ENCODE results near the gene MTRF1. TPM values are rescaled to one million over a fixed set of nuclear protein-coding genes. Genes with fewer than 3 reads are reported as not detected.

MTRF1 gene
- total and polyA plus RNA-seq, 2 donors from 2014 or later = 11.3 to 11.8 TPM

DNA sequence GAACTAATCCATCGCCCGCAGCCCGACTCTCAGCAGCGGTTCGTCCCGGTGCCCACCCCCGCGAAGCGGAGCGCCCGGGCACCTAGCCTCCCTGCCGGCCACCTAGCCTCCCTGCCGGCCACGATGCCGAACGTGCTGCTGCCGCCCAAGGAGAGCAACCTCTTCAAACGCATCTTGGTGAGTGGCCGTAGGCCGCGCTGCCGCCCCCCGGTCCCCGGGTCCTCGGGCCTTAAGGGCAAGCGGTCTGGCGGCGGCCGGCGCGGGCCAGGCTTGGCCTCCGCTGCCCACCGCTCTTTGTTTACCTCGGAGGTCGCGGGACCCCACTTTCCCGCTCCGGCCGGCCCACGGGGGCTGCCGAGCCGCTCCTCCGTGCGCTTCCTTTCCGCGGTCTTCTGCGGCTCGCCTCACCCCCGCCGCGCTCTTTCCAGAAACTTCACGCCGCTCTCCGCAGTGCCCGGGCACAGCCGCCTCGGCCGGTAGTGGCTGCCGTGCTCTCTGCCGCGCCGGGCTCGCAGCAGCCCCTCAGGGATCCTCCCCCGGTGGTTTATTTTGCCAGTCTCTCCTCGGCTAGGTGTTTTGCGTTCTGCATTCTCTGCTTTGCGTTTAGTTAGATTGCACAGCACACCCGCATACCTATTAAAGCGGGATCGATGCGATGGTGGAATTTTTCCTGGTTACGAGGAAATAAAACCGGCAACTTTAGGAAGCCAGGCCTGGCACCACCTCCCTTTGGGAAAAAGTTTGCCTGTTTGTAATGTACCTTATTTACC lies 48.2 kb upstream of the MTRF1 start:
- Histone ChIP-seq H3K4me3 (ENCODE audit: low read length in 3 of 3) (peak overlapping the region; percentile 76 to 90 (median 88)), H3K9me3 (ENCODE audit: control insufficient read depth in 2 of 3, insufficient read depth in 1 of 3, low read length in 3 of 3) (no peaks in the 10 kb centered on the region), H3K9ac (ENCODE audit: low read length in 3 of 3) (peak overlapping the region; percentile 75 to 91 (median 90)), H3K36me3 (ENCODE audit: control insufficient read depth in 2 of 3, insufficient read depth in 3 of 3, low read length in 3 of 3) (no peaks in the 10 kb centered on the region), H3K27me3 (ENCODE audit: control insufficient read depth, insufficient read depth, low read length) (no peaks in the 10 kb centered on the region), H3K4me1 (ENCODE audit: control insufficient read depth in 2 of 3, insufficient read depth in 2 of 3, low read depth in 1 of 3, low read length in 3 of 3) (peaks cover 0 to 6% (median 0%) of the 10 kb centered on the region in 3 donors), H3K27ac (ENCODE audit: low read depth in 2 of 2, low read length in 2 of 2) (peak overlapping the region; percentile 87 to 94)
- TF ChIP-seq, protein P1, sequence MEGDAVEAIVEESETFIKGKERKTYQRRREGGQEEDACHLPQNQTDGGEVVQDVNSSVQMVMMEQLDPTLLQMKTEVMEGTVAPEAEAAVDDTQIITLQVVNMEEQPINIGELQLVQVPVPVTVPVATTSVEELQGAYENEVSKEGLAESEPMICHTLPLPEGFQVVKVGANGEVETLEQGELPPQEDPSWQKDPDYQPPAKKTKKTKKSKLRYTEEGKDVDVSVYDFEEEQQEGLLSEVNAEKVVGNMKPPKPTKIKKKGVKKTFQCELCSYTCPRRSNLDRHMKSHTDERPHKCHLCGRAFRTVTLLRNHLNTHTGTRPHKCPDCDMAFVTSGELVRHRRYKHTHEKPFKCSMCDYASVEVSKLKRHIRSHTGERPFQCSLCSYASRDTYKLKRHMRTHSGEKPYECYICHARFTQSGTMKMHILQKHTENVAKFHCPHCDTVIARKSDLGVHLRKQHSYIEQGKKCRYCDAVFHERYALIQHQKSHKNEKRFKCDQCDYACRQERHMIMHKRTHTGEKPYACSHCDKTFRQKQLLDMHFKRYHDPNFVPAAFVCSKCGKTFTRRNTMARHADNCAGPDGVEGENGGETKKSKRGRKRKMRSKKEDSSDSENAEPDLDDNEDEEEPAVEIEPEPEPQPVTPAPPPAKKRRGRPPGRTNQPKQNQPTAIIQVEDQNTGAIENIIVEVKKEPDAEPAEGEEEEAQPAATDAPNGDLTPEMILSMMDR (IDR thresholded peaks at IDR 0.05; ENCODE audit: borderline replicate concordance, extremely low read depth, insufficient read depth) = no peak
- DNase-seq = peak in 4 of 5 donors; percentile 45 to 84 (median 59)
- intact Hi-C loops (cut with DNase I) = no loop called here
- FAIRE-seq = no peak

DNA sequence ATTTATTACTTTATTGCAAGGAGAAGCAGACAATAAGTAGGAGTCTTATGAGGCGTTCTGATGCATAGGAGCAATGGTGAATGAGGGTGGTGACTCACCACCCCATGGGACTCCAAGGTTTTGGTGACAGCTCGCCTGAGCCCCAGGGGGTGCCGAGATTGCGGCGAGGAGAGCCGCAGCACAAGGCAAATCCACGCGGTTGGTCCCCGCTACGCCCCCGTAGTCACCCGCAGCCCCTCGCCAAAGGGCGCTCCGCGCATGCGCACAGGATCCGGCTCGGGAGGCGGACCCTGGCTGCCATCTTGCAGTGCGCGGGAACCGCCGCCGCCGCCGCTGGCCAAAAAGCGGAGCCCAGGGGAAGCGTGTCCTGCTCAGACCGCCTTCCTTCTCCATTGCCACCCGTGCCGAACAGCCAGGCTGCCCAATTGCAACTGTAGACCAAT lies 47.6 kb upstream of the MTRF1 start, which contains the start of gene NAA16:
Gene NAA16 (plus strand): TSS at position 305 of the 443 bp plus-strand sequence. CDS start 262 bp downstream, outside the sequence.
- intact Hi-C loops (cut with DNase I) = no loop called here
- Histone ChIP-seq H3K9me3 (ENCODE audit: control insufficient read depth in 2 of 3, insufficient read depth in 1 of 3, low read length in 3 of 3) (no peaks in the 10 kb centered on the region), H3K36me3 (ENCODE audit: control insufficient read depth in 2 of 3, insufficient read depth in 3 of 3, low read length in 3 of 3) (no peaks in the 10 kb centered on the region), H3K9ac (ENCODE audit: low read length in 3 of 3) (peak within 1 kb of the TSS; percentile 90 to 94 (median 91)), H3K27ac (ENCODE audit: low read depth in 2 of 2, low read length in 2 of 2) (peak within 1 kb of the TSS; percentile 87 to 94), H3K4me3 (ENCODE audit: low read length in 3 of 3) (peak within 1 kb of the TSS; percentile 76 to 90 (median 88)), H3K4me1 (ENCODE audit: control insufficient read depth in 2 of 3, insufficient read depth in 2 of 3, low read depth in 1 of 3, low read length in 3 of 3) (peaks cover 0 to 6% (median 0%) of the 10 kb centered on the region in 3 donors), H3K27me3 (ENCODE audit: control insufficient read depth, insufficient read depth, low read length) (no peaks in the 10 kb centered on the region)
- TF ChIP-seq, protein P1 (IDR thresholded peaks at IDR 0.05; ENCODE audit: borderline replicate concordance, extremely low read depth, insufficient read depth) = no peak
- peak; percentile 95 to 98 (median 97) for DNase-seq
- no peak for FAIRE-seq

DNA sequence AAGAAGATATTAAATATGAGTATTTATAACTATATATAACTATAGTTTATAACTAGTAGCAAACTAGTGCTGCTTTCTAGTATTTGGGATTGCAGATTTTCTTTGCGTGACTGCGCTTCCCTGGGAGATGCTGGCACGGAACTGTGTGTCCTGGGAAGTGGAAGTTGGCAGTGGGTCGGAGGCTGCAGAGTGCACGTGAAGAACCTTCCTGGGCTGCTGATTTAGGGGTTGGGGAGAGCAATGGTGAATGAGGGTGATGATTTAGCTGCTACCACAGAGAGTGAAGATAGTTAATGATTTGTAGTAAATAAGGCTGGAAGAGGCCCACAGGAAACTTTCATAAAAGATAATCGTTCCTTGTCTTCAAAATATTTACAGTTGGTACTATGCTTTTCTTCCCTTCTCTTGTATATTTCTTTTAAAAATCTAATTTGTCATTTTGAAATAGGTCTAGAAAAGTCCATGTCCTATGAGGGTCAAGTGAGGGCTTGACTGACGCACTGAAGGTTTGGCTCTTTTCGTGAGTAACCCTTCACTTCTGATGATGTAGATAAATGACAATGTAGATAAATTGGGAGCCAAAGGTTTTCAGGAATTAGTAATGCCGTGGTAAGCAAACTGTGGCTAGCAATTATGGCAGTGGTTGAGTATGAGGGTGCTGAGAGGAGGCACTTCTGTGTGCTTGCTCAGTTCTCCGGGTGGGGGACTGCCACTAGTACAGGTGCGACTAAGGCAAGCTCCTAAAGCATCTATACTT lies 44.7 kb upstream of the MTRF1 start:
- H3K4me1 ChIP-seq (ENCODE audit: control insufficient read depth in 2 of 3, insufficient read depth in 2 of 3, low read depth in 1 of 3, low read length in 3 of 3) = peaks cover 0 to 2% (median 0%) of the 10 kb centered on the region in 3 donors
- DNase-seq (no peak), FAIRE-seq (no peak)
- TF ChIP-seq, protein P1 (IDR thresholded peaks at IDR 0.05; ENCODE audit: borderline replicate concordance, extremely low read depth, insufficient read depth) = no peak
- no peaks in the 10 kb centered on the region for H3K9me3 ChIP-seq (ENCODE audit: control insufficient read depth in 2 of 3, insufficient read depth in 1 of 3, low read length in 3 of 3)
- H3K27me3 ChIP-seq (ENCODE audit: control insufficient read depth, insufficient read depth, low read length) = no peaks in the 10 kb centered on the region
- intact Hi-C loops (cut with DNase I) = no loop called here
- no peak overlapping the region for H3K4me3 ChIP-seq (ENCODE audit: low read length in 3 of 3)
- no peak overlapping the region for H3K9ac ChIP-seq (ENCODE audit: low read length in 3 of 3)
- no peak overlapping the region for H3K27ac ChIP-seq (ENCODE audit: low read depth in 2 of 2, low read length in 2 of 2)
- H3K36me3 ChIP-seq (ENCODE audit: control insufficient read depth in 2 of 3, insufficient read depth in 3 of 3, low read length in 3 of 3) = no peaks in the 10 kb centered on the region

All from kidney (tissue), 14 donors.